Astrocyte (in vitro differentiated cells and primary cell): Measurements from ENCODE around the gene CLN5. TPM values are rescaled to one million over a fixed set of nuclear protein-coding genes. Genes with fewer than 3 reads are reported as not detected.
"Not testable (repeated sequence)": the region's sequence is repeated elsewhere in the genome, so short reads cannot be mapped to it uniquely, and the experiment has no call there.

Experiments used
- DNase-seq: peaks from one replicate; pipeline ENCODE4 v3.0.0-alpha.2; 2010; ENCODE audit warnings: low read depth
- FAIRE-seq: peaks from 2 replicates; lab custom pipeline; 2011; peaks lifted over from hg19 to GRCh38; lab: Jason Lieb, UNC
- H2AFZ ChIP-seq: 2 replicates; pipeline ENCODE4 v1.6.0; 2012; ENCODE audit warnings: low read depth, low read length, inconsistent platforms
- H3K27ac ChIP-seq: 2 replicates; pipeline ENCODE4 v1.5.1; 2011; ENCODE audit warnings: low read depth, low read length, inconsistent platforms
- H3K27me3 ChIP-seq: 2 replicates; pipeline ENCODE4 v1.6.0; 2011; ENCODE audit warnings: low read length, inconsistent platforms; ENCODE audit not compliant: insufficient read depth
- H3K36me3 ChIP-seq: 2 replicates; pipeline ENCODE4 v1.5.1; 2011; ENCODE audit warnings: low read length, inconsistent platforms; ENCODE audit not compliant: insufficient read depth
- H3K4me1 ChIP-seq: 2 replicates; pipeline ENCODE4 v1.5.1; 2011; ENCODE audit warnings: low read length, inconsistent platforms; ENCODE audit not compliant: insufficient read depth
- H3K4me2 ChIP-seq: 2 replicates; pipeline ENCODE4 v1.6.0; 2012; ENCODE audit warnings: low read length, inconsistent platforms
- H3K4me3 ChIP-seq: 2 replicates; pipeline ENCODE4 v1.5.1; 2011; ENCODE audit warnings: low read depth, mild to moderate bottlenecking, low read length, inconsistent platforms; ENCODE audit not compliant: insufficient read depth
- H3K79me2 ChIP-seq: 2 replicates; pipeline ENCODE4 v1.6.0; 2012; ENCODE audit warnings: mild to moderate bottlenecking, low read length, inconsistent platforms; ENCODE audit not compliant: insufficient read depth
- H3K9ac ChIP-seq: 2 replicates; pipeline ENCODE4 v1.6.0; 2012; ENCODE audit warnings: mild to moderate bottlenecking, low read length, inconsistent platforms
- H3K9me3 ChIP-seq: 2 replicates; pipeline ENCODE4 v1.5.1; 2012; ENCODE audit warnings: low read depth, mild to moderate bottlenecking, low read length, inconsistent platforms; ENCODE audit not compliant: insufficient read depth
- H4K20me1 ChIP-seq: 2 replicates; pipeline ENCODE4 v1.6.0; 2012; ENCODE audit warnings: low read length, inconsistent platforms; ENCODE audit not compliant: insufficient read depth
- H3K27ac Mint-ChIP-seq: one replicate; pipeline ENCODE4 v1.8.0; 2021; ENCODE audit warnings: mild to moderate bottlenecking, mixed read lengths; ENCODE audit not compliant: unreplicated experiment
- H3K27me3 Mint-ChIP-seq: one replicate; pipeline ENCODE4 v1.8.0; 2021; ENCODE audit warnings: low read depth, mixed read lengths; ENCODE audit not compliant: unreplicated experiment
- H3K36me3 Mint-ChIP-seq: one replicate; pipeline ENCODE4 v1.8.0; 2021; ENCODE audit warnings: low read depth, mixed read lengths; ENCODE audit not compliant: unreplicated experiment
- H3K4me1 Mint-ChIP-seq: one replicate; pipeline ENCODE4 v1.8.0; 2021; ENCODE audit warnings: low read depth, mixed read lengths; ENCODE audit not compliant: unreplicated experiment
- H3K4me3 Mint-ChIP-seq: one replicate; pipeline ENCODE4 v1.8.0; 2021; ENCODE audit warnings: mild to moderate bottlenecking, moderate library complexity, mixed read lengths; ENCODE audit not compliant: unreplicated experiment
- H3K9me3 Mint-ChIP-seq: one replicate; pipeline ENCODE4 v1.8.0; 2021; ENCODE audit warnings: mild to moderate bottlenecking, mixed read lengths; ENCODE audit not compliant: unreplicated experiment
- EZH2 ChIP-seq: IDR thresholded peaks from 2 replicates; pipeline ENCODE4 v1.6.1; 2012; ENCODE audit warnings: mild to moderate bottlenecking, low read length, inconsistent platforms; ENCODE audit not compliant: insufficient read depth
- total RNA-seq: library from RNA; stranded (reverse); gene quantifications from 2 replicates; pipeline ENCODE4 v1.2.1, GENCODE V29; 2021
- TF ChIP-seq, protein P1 (sequence below): IDR thresholded peaks from 2 replicates; pipeline ENCODE4 v1.5.1; 2011; ENCODE audit warnings: low read depth, mild to moderate bottlenecking, inconsistent platforms, low read length, moderate library complexity; ENCODE audit not compliant: insufficient read depth

The CLN5 gene
- total RNA-seq, 1 donor from 2014 or later, result 32.9 TPM

DNA sequence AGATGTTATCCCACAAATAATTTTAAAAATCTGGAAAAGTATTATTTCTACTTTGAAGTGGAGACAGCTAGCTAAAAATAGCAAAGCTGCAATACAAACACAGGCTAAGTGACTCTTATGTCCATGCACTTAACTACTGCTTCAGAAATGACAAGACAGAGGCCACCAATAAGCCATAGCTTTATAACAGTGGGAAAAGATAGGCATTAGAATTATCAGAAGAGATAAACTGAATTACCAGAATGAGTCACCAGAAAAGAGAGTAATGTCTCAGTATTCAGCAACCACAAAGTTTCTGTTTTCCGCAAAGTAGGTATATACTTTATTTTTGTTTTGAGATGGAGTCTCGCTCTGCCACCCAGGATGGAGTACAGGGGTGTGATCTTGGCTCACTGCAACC, 17.1 kb downstream of the CLN5 start:
- Histone ChIP-seq H3K4me2 (no peak overlapping the region), H4K20me1 (peaks cover 60% of the 10 kb centered on the region), H3K9ac (no peak overlapping the region), H3K4me1 (no peaks in the 10 kb centered on the region), H3K27me3 (no peaks in the 10 kb centered on the region), H3K4me3 (no peak overlapping the region), H3K9me3 (no peaks in the 10 kb centered on the region), H3K27ac (no peak overlapping the region), H3K36me3 (peaks cover 30% of the 10 kb centered on the region), H2AFZ (no peak overlapping the region), H3K79me2 (peaks cover 43% of the 10 kb centered on the region)
- DNase-seq (no peak), FAIRE-seq (no peak)
- peaks cover 15% of the 10 kb centered on the region for H3K36me3 Mint-ChIP-seq
- H3K9me3 Mint-ChIP-seq, result no peaks in the 10 kb centered on the region
- peaks cover 2% of the 10 kb centered on the region for H3K4me1 Mint-ChIP-seq
- TF ChIP-seq EZH2, result no peak
- TF ChIP-seq, protein P1, sequence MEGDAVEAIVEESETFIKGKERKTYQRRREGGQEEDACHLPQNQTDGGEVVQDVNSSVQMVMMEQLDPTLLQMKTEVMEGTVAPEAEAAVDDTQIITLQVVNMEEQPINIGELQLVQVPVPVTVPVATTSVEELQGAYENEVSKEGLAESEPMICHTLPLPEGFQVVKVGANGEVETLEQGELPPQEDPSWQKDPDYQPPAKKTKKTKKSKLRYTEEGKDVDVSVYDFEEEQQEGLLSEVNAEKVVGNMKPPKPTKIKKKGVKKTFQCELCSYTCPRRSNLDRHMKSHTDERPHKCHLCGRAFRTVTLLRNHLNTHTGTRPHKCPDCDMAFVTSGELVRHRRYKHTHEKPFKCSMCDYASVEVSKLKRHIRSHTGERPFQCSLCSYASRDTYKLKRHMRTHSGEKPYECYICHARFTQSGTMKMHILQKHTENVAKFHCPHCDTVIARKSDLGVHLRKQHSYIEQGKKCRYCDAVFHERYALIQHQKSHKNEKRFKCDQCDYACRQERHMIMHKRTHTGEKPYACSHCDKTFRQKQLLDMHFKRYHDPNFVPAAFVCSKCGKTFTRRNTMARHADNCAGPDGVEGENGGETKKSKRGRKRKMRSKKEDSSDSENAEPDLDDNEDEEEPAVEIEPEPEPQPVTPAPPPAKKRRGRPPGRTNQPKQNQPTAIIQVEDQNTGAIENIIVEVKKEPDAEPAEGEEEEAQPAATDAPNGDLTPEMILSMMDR, result no peak
- H3K4me3 Mint-ChIP-seq, result no peak overlapping the region
- no peaks in the 10 kb centered on the region for H3K27me3 Mint-ChIP-seq
- no peak overlapping the region for H3K27ac Mint-ChIP-seq

DNA sequence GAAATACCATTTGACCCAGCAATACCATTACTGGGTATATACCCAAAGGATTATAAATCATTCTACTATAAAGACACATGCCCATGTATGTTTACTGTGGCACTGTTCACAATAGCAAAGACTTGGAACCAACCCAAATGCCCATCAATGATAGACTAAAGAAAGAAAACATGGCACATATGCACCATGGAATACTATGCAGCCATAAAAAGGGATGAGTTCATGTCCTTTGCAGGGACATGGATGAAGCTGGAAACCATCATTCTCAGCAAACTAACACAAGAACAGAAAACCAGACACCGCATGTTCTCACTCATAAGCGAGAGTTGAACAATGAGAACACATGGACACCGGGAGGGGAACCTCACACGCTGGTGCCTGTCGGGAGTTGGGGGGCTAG, 17.8 kb downstream of the CLN5 start:
- H3K36me3 ChIP-seq, result peaks cover 34% of the 10 kb centered on the region
- H3K36me3 Mint-ChIP-seq, result peaks cover 17% of the 10 kb centered on the region
- not testable (repeated sequence) for H3K27me3 ChIP-seq, DNase-seq, H3K4me2 ChIP-seq, H3K9me3 ChIP-seq, H3K4me1 Mint-ChIP-seq, H3K27ac Mint-ChIP-seq, H3K4me3 ChIP-seq, H2AFZ ChIP-seq, H3K4me3 Mint-ChIP-seq, H3K4me1 ChIP-seq, H3K9me3 Mint-ChIP-seq, FAIRE-seq, H3K9ac ChIP-seq, H3K27me3 Mint-ChIP-seq, H3K27ac ChIP-seq
- H3K79me2 ChIP-seq, result peaks cover 50% of the 10 kb centered on the region
- H4K20me1 ChIP-seq, result peaks cover 60% of the 10 kb centered on the region

DNA sequence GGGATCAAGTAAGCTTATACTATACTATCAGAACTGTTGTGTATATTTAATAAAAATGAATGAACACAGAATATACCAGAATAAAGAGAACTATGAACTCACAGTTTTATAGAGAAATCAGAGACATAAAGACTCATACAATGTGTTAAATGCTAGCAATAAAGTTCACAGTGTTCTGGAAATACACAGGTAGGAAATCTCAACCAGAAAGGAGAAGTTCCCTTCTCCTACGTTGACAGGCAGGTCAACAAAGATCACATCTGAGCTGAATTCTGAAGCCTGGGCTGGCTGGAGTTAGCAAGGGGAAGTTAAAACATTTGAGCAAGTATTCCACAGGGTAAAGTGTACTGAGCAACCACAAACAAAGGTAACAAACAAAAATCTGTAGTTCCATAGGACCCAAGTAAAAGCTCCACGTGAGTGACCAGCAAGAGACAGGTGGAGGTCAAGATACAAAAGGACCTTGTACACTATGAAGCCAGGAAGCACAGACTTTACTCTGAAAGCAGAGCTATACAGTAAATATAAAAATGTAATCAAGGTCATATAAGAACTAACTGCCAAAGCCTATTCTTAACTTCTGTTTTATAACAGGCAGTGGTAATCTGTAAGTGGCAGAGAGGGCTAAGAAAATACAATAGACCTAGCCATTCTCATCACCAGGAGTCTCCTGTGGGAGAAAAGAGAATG, 22.1 kb downstream of the CLN5 start:
- Mint-ChIP-seq H3K27me3 (no peaks in the 10 kb centered on the region), H3K9me3 (no peaks in the 10 kb centered on the region), H3K36me3 (peaks cover 21% of the 10 kb centered on the region), H3K4me1 (peaks cover 2% of the 10 kb centered on the region), H3K4me3 (no peak overlapping the region), H3K27ac (no peak overlapping the region)
- Histone ChIP-seq H3K4me3 (no peak overlapping the region), H3K9ac (no peak overlapping the region), H3K4me1 (no peaks in the 10 kb centered on the region), H4K20me1 (peaks cover 49% of the 10 kb centered on the region), H3K36me3 (peaks cover 43% of the 10 kb centered on the region), H3K27ac (no peak overlapping the region), H2AFZ (no peak overlapping the region), H3K79me2 (peaks cover 68% of the 10 kb centered on the region), H3K4me2 (no peak overlapping the region), H3K9me3 (no peaks in the 10 kb centered on the region), H3K27me3 (no peaks in the 10 kb centered on the region)
- FAIRE-seq (no peak), DNase-seq (no peak)
- TF ChIP-seq, protein P1, result no peak
- TF ChIP-seq EZH2, result no peak
